ENCODE measurements around the gene SURF6.

GRCh38 chr9:133340916-133341315, 4.9 kb upstream of the SURF6 start:
- TF ChIP-seq, protein P1, sequence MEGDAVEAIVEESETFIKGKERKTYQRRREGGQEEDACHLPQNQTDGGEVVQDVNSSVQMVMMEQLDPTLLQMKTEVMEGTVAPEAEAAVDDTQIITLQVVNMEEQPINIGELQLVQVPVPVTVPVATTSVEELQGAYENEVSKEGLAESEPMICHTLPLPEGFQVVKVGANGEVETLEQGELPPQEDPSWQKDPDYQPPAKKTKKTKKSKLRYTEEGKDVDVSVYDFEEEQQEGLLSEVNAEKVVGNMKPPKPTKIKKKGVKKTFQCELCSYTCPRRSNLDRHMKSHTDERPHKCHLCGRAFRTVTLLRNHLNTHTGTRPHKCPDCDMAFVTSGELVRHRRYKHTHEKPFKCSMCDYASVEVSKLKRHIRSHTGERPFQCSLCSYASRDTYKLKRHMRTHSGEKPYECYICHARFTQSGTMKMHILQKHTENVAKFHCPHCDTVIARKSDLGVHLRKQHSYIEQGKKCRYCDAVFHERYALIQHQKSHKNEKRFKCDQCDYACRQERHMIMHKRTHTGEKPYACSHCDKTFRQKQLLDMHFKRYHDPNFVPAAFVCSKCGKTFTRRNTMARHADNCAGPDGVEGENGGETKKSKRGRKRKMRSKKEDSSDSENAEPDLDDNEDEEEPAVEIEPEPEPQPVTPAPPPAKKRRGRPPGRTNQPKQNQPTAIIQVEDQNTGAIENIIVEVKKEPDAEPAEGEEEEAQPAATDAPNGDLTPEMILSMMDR (IDR thresholded peaks at IDR 0.05; ENCODE audit: control extremely low read depth in 1 of 3, insufficient read depth in 1 of 3, low read depth in 1 of 3, low read length in 3 of 3): no peak
- no peak for TF ChIP-seq POLR2AphosphoS5 (IDR thresholded peaks at IDR 0.05; ENCODE audit: low read depth, low read length)
- TF ChIP-seq, protein P2, sequence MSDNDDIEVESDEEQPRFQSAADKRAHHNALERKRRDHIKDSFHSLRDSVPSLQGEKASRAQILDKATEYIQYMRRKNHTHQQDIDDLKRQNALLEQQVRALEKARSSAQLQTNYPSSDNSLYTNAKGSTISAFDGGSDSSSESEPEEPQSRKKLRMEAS (IDR thresholded peaks at IDR 0.05): no peak
- TF ChIP-seq POLR2A (IDR thresholded peaks at IDR 0.05; ENCODE audit: control extremely low read depth in 1 of 2, low read depth in 2 of 2, low read length in 2 of 2): no peak
- TF ChIP-seq JUN (IDR thresholded peaks at IDR 0.05; ENCODE audit: low read depth, low read length): no peak
- TF ChIP-seq TAF7 (optimal IDR thresholded peaks at IDR 0.05; ENCODE audit: borderline replicate concordance, low read depth, low read length): no peak
